K562 (cell line): ENCODE results near the gene SLC25A10. TPM values are rescaled to one million over a fixed set of nuclear protein-coding genes. Genes with fewer than 3 reads are reported as not detected.

Source experiments
- EWSR1 ChIP-seq: fragments of 450-650 bp; IDR thresholded peaks from 2 replicates; pipeline ENCODE4 v1.6.1; 2018; ENCODE audit warnings: borderline replicate concordance, mild to moderate bottlenecking, low read depth, moderate library complexity; ENCODE audit not compliant: partially characterized antibody
- FOXK2 ChIP-seq, 2 experiments: fragments of 450-650 bp; IDR thresholded peaks in 1 of 2; conservative IDR thresholded peaks in 1 of 2; 2 replicates each; pipeline ENCODE4 v1.6.1; 2016; ENCODE audit warnings: low read depth in 2 of 2, mild to moderate bottlenecking in 1 of 2
- FOXP1 ChIP-seq: sonication (generic); formaldehyde crosslinking; IDR thresholded peaks from 2 replicates; pipeline ENCODE4 v1.8.0; 2022; ENCODE audit warnings: mild to moderate bottlenecking, missing genetic modification reagents
- FOXP4 ChIP-seq: sonication (generic); formaldehyde crosslinking; IDR thresholded peaks from 2 replicates; pipeline ENCODE4 v1.8.0; 2022; ENCODE audit warnings: mild to moderate bottlenecking, missing genetic modification reagents, borderline replicate concordance
- GABPA ChIP-seq: fragments of 200-800 bp; sonication (Bioruptor generic); conservative IDR thresholded peaks from 2 replicates; pipeline ENCODE4 v1.6.1; 2016; ENCODE audit warnings: low read depth, missing genetic modification characterization, missing compliant biosample characterization
- HNRNPLL ChIP-seq: fragments of 200-400 bp; formaldehyde crosslinking; IDR thresholded peaks from 2 replicates; pipeline ENCODE4 v1.6.1; 2017; ENCODE audit warnings: low read length, low read depth, mild to moderate bottlenecking; ENCODE audit not compliant: poor library complexity, severe bottlenecking
- KDM4B ChIP-seq, 2 experiments: fragments of 450-650 bp in 1 of 2; sonication (generic) in 1 of 2; IDR thresholded peaks; 2 replicates each; pipeline ENCODE4 v1.6.1; 2016 to 2017; ENCODE audit warnings: borderline replicate concordance in 2 of 2, antibody characterized with exemption in 1 of 2, low read depth in 1 of 2, mild to moderate bottlenecking in 1 of 2
- MEF2D ChIP-seq: conservative IDR thresholded peaks from 2 replicates; pipeline ENCODE4 v1.6.1; 2016; ENCODE audit warnings: low read depth, missing genetic modification characterization, missing compliant biosample characterization
- MXD1 ChIP-seq: fragments of 250-450 bp; sonication (Bioruptor Pico); IDR thresholded peaks from 2 replicates; pipeline ENCODE4 v1.8.0; 2021; ENCODE audit warnings: borderline replicate concordance, mild to moderate bottlenecking, moderate library complexity; ENCODE audit not compliant: poor library complexity, severe bottlenecking
- NELFE ChIP-seq: IDR thresholded peaks from 2 replicates; pipeline ENCODE4 v1.6.1; 2011; ENCODE audit warnings: mild to moderate bottlenecking; ENCODE audit not compliant: insufficient read depth, insufficient read length
- NKRF ChIP-seq: fragments of 450-650 bp; IDR thresholded peaks from 2 replicates; pipeline ENCODE4 v1.6.1; 2016; ENCODE audit warnings: borderline replicate concordance
- SLC30A9 ChIP-seq: fragments of 250-450 bp; sonication (Bioruptor Pico); IDR thresholded peaks from 2 replicates; pipeline ENCODE4 v1.8.0; 2022; ENCODE audit warnings: mild to moderate bottlenecking, moderate library complexity
- SRSF3 ChIP-seq: fragments of 200-400 bp; formaldehyde crosslinking; IDR thresholded peaks from 2 replicates; pipeline ENCODE4 v1.6.1; 2016; ENCODE audit warnings: mild to moderate bottlenecking, low read length, moderate library complexity; ENCODE audit not compliant: insufficient read depth
- TAF7 ChIP-seq: fragments of 450-650 bp; IDR thresholded peaks from 2 replicates; pipeline ENCODE4 v1.6.1; 2016; ENCODE audit warnings: missing genetic modification characterization, missing compliant biosample characterization
- TAL1 ChIP-seq: fragments of 450-650 bp; IDR thresholded peaks from 2 replicates; pipeline ENCODE4 v1.6.1; 2016; ENCODE audit warnings: mild to moderate bottlenecking
- U2AF2 ChIP-seq: fragments of 200-400 bp; formaldehyde crosslinking; optimal IDR thresholded peaks from 2 replicates; pipeline ENCODE3; 2017; ENCODE audit warnings: low read depth, mild to moderate bottlenecking, low read length
- ZBTB7A ChIP-seq: IDR thresholded peaks from 2 replicates; pipeline ENCODE4 v1.6.1; 2011; ENCODE audit warnings: low read depth, mild to moderate bottlenecking, low read length, moderate library complexity, borderline replicate concordance; ENCODE audit not compliant: control insufficient read depth
- ZFX ChIP-seq: sonication (generic); formaldehyde crosslinking; IDR thresholded peaks from 2 replicates; pipeline ENCODE4 v1.8.0; 2022; ENCODE audit warnings: mild to moderate bottlenecking, missing genetic modification reagents, moderate library complexity
- ZNF12 ChIP-seq: sonication (generic); formaldehyde crosslinking; IDR thresholded peaks from 2 replicates; pipeline ENCODE4 v1.4.0; 2020; ENCODE audit warnings: mild to moderate bottlenecking, missing genetic modification reagents
- ZNF197 ChIP-seq: fragments of 200-800 bp; sonication (Bioruptor generic); IDR thresholded peaks from 2 replicates; pipeline ENCODE4 v1.6.1; 2016; ENCODE audit warnings: low read depth, missing genetic modification characterization, missing compliant biosample characterization
- ZNF347 ChIP-seq: fragments of 450-650 bp; formaldehyde crosslinking; IDR thresholded peaks from 2 replicates; pipeline ENCODE4 v1.4.0; 2020; ENCODE audit warnings: low read depth, mild to moderate bottlenecking, moderate library complexity
- ZNF41 ChIP-seq: fragments of 250-450 bp; sonication (Bioruptor Pico); conservative IDR thresholded peaks from 2 replicates; pipeline ENCODE4 v1.4.0; 2020; ENCODE audit warnings: mild to moderate bottlenecking
- ZNF717 ChIP-seq: fragments of 250-450 bp; sonication (Bioruptor Pico); IDR thresholded peaks from 2 replicates; pipeline ENCODE4 v1.5.0; 2021
- polyA plus RNA-seq, 8 experiments: library from polyadenylated mRNA; depleted of rRNA in 4 of 8; stranded (reverse) in 5 of 8; unstranded in 3 of 8; fragments of >200 nt; fragmentation: Nextera tagmentation in 2 of 8; fragmentation: Illumina TruSeq in 1 of 8; extraction: Ambion mirVana in 2 of 8; extraction: Trizol in 1 of 8; gene quantifications; 2 replicates each; pipeline versions ENCODE4 v1.2.1 to v1.2.3, GENCODE V29; 2011 to 2014; ENCODE audit warnings: inconsistent platforms in 1 of 8, missing spikeins in 1 of 8
- total RNA-seq, 7 experiments: library from RNA; depleted of rRNA in 6 of 7; stranded (reverse); fragments of >200 nt in 6 of 7; fragmentation: Illumina TruSeq in 2 of 7; extraction: Trizol in 2 of 7; gene quantifications; 2 replicates each; pipeline versions ENCODE4 v1.2.1 to v1.2.3, GENCODE V29; 2011 to 2021; ENCODE audit warnings: low replicate concordance in 1 of 7

The SLC25A10 gene
- total and polyA plus RNA-seq, 9 of the 15 experiments (the other 6 are each of a cell fraction or from before 2014, with no cell fraction given), result 0.10 to 85.6 (median 34.3) TPM

GRCh38 chr17:81741594-81742452, 29.7 kb downstream of the SLC25A10 start (continued):
- TF ChIP-seq NKRF (peak; percentile 69), GABPA (no peak), ZNF717 (no peak), HNRNPLL (no peak), TAF7 (no peak), FOXK2 (conservative IDR thresholded peaks at IDR 0.05 in 1 of 2, IDR thresholded peaks at IDR 0.05 in 1 of 2; ENCODE audit: low read depth in 2 of 2) (0 out of 4 replicates have a peak, but pooled peaks of 1 of the 2 experiments have one; percentile 28), ZBTB7A (peak; percentile 76), ZNF197 (CRISPR knock-in tag) (no peak), ZNF12 (CRISPR knock-in tag) (no peak), EWSR1 (no peak), ZNF41 (no peak), SRSF3 (no peak), TAL1 (no peak), FOXP4 (0 out of 2 replicates have a peak, but pooled peaks have one; percentile 50), ZFX (CRISPR knock-in tag) (peak; percentile 28; the same call in 1 of the 2 replicates), NELFE (no peak), SLC30A9 (CRISPR knock-in tag) (no peak), ZNF347 (CRISPR knock-in tag) (no peak), MEF2D (tag) (no peak), FOXP1 (no peak), KDM4B (IDR thresholded peaks at IDR 0.05; ENCODE audit: borderline replicate concordance in 2 of 2, low read depth in 1 of 2) (no peak), MXD1 (CRISPR knock-in tag) (no peak), U2AF2 (no peak)
